Activated B cell treated with CpG ODN at 0.5 μM for 24 hours (primary cell): Measurements from ENCODE around the gene OPRD1. TPM values are rescaled to one million over a fixed set of nuclear protein-coding genes. Genes with fewer than 3 reads are reported as not detected.

Source experiments
- ATAC-seq: fragments of 200-7000 bp; cut with Tn5 transposase; one replicate; pipeline ENCODE4 v1.10.0; 2021; ENCODE audit warnings: low read depth, mild to moderate bottlenecking, moderate library complexity
- CTCF ChIA-PET: fragments of 350-600 bp; sonication (Branson Sonifier 250); formaldehyde crosslinking; loops from one replicate; lab custom pipeline; 2021; ENCODE audit warnings: antibody characterized with exemption; lab: Charles Lee
- POLR2A ChIA-PET: fragments of 350-600 bp; sonication (Branson Sonifier 250); formaldehyde crosslinking; loops from one replicate; lab custom pipeline; 2021; ENCODE audit warnings: antibody characterized with exemption; lab: Charles Lee
- DNase-seq: peaks from one replicate; pipeline ENCODE4 v3.0.0; 2022
- H3K27ac Mint-ChIP-seq: one replicate; pipeline ENCODE4 v1.8.0; 2020; ENCODE audit warnings: mixed read lengths
- H3K27me3 Mint-ChIP-seq: one replicate; pipeline ENCODE4 v1.8.0; 2021; ENCODE audit warnings: mixed read lengths
- H3K36me3 Mint-ChIP-seq: one replicate; pipeline ENCODE4 v1.8.0; 2021; ENCODE audit warnings: low read depth, mixed read lengths
- H3K4me1 Mint-ChIP-seq: one replicate; pipeline ENCODE4 v1.8.0; 2021; ENCODE audit warnings: mixed read lengths
- H3K4me3 Mint-ChIP-seq: one replicate; pipeline ENCODE4 v1.8.0; 2020; ENCODE audit warnings: mild to moderate bottlenecking, mixed read lengths
- H3K9me3 Mint-ChIP-seq: one replicate; pipeline ENCODE4 v1.8.0; 2020; ENCODE audit warnings: mixed read lengths
- CTCF ChIP-seq: fragments of 200-600 bp; IDR thresholded peaks from one replicate; pipeline ENCODE4 v1.8.0; 2022; ENCODE audit warnings: antibody characterized with exemption, mild to moderate bottlenecking
- intact Hi-C: fragments of 100-400 bp; cut with micrococcal nuclease; formaldehyde crosslinking; loops from one replicate; pipeline ENCODE4 v1.15.1; 2024
- total RNA-seq: library from RNA; stranded (reverse); gene quantifications from 2 replicates; pipeline ENCODE4 v1.2.3, GENCODE V29; 2022

OPRD1 gene
- total RNA-seq, 1 donor from 2014 or later = not detected

- Mint-ChIP-seq H3K4me3 (no peak overlapping the region), H3K36me3 (peaks cover 10% of the 10 kb centered on the region), H3K4me1 (peaks cover 4% of the 10 kb centered on the region), H3K9me3 (peaks cover 2% of the 10 kb centered on the region), H3K27ac (no peak overlapping the region), H3K27me3 (no peaks in the 10 kb centered on the region)
- CTCF ChIA-PET = no interaction called here
- DNase-seq (no peak), ATAC-seq (no peak)
- intact Hi-C loops = no loop called here
- POLR2A ChIA-PET = no interaction called here
- TF ChIP-seq CTCF = no peak
These were observed 94.1 kb downstream of the OPRD1 start for GRCh38 chr1:28905921-28906666.

- H3K27me3 Mint-ChIP-seq = no peaks in the 10 kb centered on the region
- H3K4me1 Mint-ChIP-seq = peaks cover 12% of the 10 kb centered on the region
- TF ChIP-seq CTCF = no peak
- ChIA-PET CTCF (interaction anchor here (1.5 kb wide), 1 partner anchor 124 kb away, joined by 4 read pairs; no protein-coding TSS in a partner anchor), POLR2A (interaction anchor here (0.7 kb wide), 1 partner anchor 18 kb away, joined by 5 read pairs; no protein-coding TSS in a partner anchor)
- H3K36me3 Mint-ChIP-seq = peaks cover 9% of the 10 kb centered on the region
- no peak for DNase-seq
- intact Hi-C loops = no loop called here
- no peak for ATAC-seq
- H3K4me3 Mint-ChIP-seq = no peak overlapping the region
- H3K27ac Mint-ChIP-seq = no peak overlapping the region
- peaks cover 2% of the 10 kb centered on the region for H3K9me3 Mint-ChIP-seq
These were observed 97.2 kb downstream of the OPRD1 start for GRCh38 chr1:28909198-28909597.

- ChIA-PET CTCF (interaction anchor here (1.5 kb wide), 1 partner anchor 122 kb away, joined by 4 read pairs; no protein-coding TSS in a partner anchor), POLR2A (interaction anchor here (0.6 to 1.1 kb wide), 2 partner anchors 26 to 141 kb away, joined by 4 to 7 read pairs; no protein-coding TSS in a partner anchor)
- ATAC-seq (no peak), DNase-seq (no peak)
- peaks cover 11% of the 10 kb centered on the region for H3K36me3 Mint-ChIP-seq
- intact Hi-C loops = no loop called here
- no peak for TF ChIP-seq CTCF
- no peak overlapping the region for H3K27ac Mint-ChIP-seq
- H3K4me3 Mint-ChIP-seq = no peak overlapping the region
- H3K9me3 Mint-ChIP-seq = no peaks in the 10 kb centered on the region
- peaks cover 18% of the 10 kb centered on the region for H3K4me1 Mint-ChIP-seq
- no peaks in the 10 kb centered on the region for H3K27me3 Mint-ChIP-seq
These were observed 98.6 kb downstream of the OPRD1 start for GRCh38 chr1:28910379-28911115.

- Mint-ChIP-seq H3K27me3 (no peaks in the 10 kb centered on the region), H3K4me3 (peak overlapping the region; percentile 89), H3K4me1 (peaks cover 45% of the 10 kb centered on the region), H3K9me3 (no peaks in the 10 kb centered on the region), H3K36me3 (peaks cover 8% of the 10 kb centered on the region), H3K27ac (peak overlapping the region; percentile 92)
- POLR2A ChIA-PET = interaction anchor here (0.5 to 4.3 kb wide), 14 partner anchors 11 to 678 kb away, joined by 3 to 45 read pairs (median 5); partner anchors contain the start of genes RCC1, RNU11 and SRSF4
- intact Hi-C loops = loop anchor here (1.0 kb wide), 2 partner anchors 13 to 27 kb away; no protein-coding TSS in a partner anchor
- DNase-seq (no peak), ATAC-seq (no peak)
- CTCF ChIA-PET = interaction anchor here (1.3 to 1.6 kb wide), 5 partner anchors 11 to 289 kb away, joined by 3 to 10 read pairs (median 5); no protein-coding TSS in a partner anchor
- TF ChIP-seq CTCF = no peak
These were observed 101.8 kb downstream of the OPRD1 start for GRCh38 chr1:28913786-28914227.
